HPDE6-E6E7 (cell line): ENCODE measurements around the gene ALAS2.
"Not testable (repeated sequence)": the region's sequence is repeated elsewhere in the genome, so short reads cannot be mapped to it uniquely, and the experiment has no call there.

Source experiments
- DNase-seq: peaks from one replicate; pipeline ENCODE4 v3.0.0; 2011; ENCODE audit warnings: missing footprints; ENCODE audit errors: extremely low spot score

The ALAS2 gene

DNA sequence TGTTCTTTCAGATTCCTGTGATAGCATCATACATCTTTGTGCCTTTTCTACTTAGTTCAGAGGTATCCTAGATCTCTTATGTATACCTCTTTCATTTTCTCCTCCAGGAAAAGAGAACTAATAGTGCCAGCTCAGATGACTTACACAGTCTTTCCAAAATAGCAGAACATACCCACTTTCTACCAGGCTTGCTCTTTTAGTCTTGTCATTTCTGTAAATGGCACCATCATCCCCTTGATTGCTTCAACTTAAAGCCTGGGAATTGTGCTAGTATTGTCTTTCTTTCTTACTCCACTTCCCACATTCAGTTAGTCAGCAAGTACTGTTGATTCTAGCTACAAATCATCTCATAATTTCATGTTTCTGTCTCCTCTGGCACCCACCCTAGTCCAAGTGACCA, 25.5 kb downstream of the ALAS2 start:
- no peak for DNase-seq

DNA sequence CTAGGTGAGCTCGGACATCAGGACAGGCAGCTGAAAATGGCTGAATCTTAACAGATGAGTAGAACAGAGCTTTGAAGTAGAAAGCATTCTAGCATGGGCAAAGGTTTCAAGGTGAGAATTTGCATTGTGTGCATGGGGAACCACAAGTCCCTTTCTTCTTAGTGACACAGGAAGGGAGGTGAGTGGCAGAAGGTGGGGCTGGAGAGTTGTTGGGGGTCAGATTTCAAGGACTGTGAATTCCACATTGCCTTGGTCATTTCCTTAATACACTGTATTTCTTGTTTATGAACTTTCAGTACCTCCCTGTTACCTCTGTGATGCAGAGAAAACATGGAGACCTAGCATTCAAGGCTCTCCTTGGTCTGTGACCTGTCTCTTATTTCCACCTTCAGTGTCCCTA, 26.5 kb downstream of the ALAS2 start:
- DNase-seq: no peak

DNA sequence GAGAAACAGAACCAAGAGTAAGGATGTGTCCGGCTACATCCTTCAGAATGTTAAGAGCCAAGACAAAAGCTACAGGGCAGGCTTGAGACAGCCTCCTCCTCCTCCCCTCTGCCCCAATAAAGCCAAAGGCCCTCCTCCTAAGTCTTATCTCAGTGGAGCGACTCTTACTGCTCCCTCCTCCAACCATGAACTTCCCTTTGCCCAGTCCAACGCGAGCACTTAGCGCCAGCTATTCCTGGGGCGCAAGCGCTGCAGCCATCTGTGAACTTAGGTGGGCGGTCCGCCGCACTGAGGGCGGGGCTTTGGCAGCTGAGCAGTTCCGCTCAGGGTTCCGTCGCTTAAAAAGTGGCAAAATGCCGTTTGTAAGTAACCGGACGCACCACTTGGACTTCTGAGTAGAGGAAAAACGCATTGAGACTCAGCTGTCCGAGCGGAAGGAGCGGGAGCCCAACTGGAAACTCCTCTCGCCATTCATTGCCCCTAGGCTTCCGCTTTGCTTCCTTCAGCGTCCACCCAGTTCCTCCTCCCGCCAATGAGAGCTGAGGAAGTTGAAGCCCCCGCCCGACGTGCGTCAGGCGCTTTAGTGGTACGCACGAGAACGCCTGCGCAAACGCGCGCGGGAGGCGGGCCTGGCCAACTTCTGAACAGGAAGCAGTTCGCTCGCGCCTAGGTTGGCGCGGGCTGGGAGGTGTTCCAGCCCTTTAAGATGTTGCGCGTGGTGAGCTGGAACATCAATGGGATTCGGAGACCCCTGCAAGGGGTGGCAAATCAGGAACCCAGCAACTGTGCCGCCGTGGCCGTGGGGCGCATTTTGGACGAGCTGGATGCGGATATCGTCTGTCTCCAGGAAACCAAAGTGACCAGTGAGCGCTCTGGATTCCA, 30.8 kb downstream of the ALAS2 start, which contains the start of gene APEX2:
Gene APEX2, plus strand, starts transcription at position 647 of the 882 bp plus-strand sequence. Its CDS starts 60 bp downstream, at position 707.
- peak; percentile 66 for DNase-seq

DNA sequence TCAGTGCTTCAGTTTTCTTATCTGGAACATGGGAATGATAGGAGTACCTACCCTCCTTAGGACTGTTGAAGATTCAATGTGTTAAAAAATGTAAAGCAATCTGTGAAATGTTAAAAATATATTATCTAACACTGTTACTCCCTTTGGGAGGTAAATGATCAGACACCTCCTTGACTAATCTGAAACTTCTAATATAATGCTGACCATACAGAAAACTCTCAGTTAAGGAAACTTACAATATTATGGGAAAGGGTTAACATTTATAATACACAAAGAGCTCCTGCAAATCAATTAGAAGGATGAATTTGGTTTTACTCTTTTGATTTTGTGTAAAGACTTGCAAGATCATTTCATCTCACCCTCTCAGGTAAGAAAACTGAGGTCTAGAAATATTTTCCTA, 35.2 kb downstream of the ALAS2 start:
- no peak for DNase-seq

DNA sequence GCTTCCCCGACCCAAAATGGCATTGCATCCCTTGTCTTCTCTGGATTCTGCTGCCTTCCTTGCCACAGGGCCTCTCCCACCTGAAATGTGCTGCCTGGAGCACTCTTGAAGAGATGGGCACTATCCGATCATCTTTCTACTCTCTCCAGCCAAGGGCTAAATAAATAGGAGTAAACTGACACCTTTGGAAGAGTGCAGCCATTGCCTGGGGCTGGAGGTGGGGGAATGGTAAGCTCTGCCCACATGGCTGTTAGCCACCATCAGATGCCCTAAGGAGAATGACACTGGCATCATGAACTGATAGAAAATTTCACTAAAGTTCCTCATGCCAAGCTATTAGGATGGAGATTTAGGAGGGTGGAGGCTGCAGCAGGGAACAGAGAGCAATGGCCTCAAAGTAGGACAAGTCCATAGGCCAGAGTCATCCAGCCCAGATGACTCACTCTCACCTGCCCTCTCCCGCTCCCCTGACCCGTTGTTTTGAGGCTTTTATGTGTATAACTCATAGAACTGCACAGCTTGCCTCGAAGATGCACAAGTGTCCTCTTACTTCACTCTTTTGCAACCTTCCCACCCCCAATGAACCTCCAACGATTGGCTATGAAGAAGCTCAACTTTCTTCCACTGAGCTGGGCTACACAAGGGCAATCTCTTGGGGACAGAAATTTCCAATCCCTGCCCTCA, 36.0 kb downstream of the ALAS2 start:
- no peak for DNase-seq

DNA sequence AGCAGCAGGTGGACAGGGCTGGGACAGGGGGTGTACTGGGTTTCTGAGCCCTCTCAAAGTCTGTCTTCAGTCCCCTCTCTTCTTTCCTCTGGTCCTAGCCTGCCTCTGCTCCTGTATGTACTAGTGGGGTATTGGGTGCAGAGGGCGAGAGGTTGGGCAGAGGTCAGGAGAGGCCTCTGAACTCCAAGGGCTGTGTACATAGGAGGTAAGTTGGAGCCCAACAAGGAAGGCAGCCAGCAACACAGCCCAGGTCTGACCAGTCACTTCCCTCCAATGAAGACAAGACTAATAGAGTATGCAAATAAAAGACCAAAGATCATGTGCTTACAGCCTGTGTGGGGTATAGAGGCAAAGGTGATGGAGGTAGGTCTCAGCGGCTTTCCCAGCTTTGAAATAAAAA, 36.7 kb downstream of the ALAS2 start, which contains the start of gene PFKFB1:
Gene PFKFB1, minus strand, starts transcription at position 90 of the 400 bp plus-strand sequence. CDS start 181 bp downstream, outside the sequence.
- no peak for DNase-seq

DNA sequence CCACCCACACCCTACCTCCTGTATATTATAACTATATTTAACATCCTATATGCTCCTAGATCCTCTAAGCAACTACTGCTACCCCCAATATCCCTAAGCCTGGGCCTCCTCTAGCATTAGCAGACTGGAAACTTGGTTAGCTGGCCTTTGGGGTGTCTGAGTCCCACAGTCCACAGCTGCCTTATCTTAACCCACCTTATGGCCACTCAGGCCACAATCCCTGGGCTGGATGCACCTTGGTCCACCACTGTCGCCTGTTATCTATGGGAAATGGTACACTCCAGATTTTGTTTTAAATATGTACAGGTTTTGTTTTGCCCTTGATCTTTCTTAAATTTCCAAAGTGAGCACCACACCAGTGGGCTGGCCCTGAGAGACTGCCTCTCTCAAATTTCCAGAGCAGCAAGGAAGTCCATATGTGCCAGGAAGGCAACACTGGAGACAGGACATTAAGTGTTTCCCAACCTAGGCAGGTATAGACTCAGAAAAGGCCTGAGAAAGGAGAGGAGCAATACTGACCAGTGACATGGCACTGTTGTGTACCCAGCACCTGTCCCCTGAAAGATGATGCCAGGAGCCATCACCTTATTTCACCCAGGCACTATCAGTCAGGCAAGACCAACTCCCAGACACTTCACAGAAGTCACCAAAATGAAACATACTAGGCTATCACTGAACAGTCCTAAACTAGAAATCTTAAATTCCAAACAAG, 37.7 kb downstream of the ALAS2 start:
- no peak for DNase-seq

DNA sequence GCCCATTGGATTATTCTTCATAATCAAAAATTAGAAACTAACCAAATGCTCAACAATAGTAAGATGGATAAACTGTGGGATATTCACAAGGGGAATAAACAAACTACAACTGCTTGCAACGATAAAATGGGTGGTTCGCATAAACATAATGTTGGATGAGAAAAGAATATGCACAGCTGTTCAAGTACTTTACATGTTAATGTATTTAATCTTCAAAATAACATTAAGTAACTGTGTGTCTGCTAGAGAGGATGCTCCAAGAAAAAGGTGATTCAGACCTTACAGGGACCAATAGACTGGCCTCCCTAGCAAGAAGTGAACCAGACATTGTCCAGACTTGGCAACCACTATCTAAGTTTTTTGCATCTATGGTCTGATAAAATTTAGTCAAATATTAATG, 39.1 kb downstream of the ALAS2 start:
- DNase-seq: no peak

DNA sequence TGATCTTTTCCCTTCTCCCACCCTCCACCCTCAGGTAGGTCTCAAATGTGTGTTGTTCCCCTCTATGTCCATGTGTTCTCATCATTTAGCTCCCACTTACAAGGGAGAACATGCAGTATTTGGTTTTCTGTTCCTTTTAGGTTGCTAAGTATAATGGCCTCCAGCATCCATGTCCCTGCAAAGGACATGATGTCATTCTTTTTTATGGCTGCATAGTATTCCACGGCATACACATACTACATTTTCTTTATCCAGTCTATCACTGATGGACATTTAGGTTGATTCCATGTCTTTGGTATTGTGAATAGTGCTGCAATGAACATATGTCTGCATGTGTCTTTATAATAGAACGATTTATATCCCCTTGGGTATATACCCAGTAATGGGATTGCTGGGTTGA, 47.5 kb downstream of the ALAS2 start:
- DNase-seq: not testable (repeated sequence)

DNA sequence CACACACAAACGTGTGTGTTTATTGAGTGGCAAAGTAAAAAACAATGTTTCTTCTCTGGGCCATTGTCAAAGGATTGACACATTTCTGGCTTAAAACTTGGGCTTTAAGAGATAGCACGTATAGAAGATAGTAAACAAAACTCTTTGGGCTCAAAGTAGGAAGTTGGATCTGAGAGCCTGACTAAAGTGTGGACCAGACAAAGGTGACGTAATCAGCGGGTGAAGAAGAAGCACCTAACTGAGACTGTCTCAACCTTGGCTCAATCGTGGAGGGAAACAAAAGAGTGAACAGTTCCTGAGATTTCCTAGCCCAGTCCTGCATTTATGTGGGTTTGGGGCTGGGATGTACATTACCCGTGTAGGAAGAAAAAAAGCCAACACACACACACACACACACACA, 50.4 kb downstream of the ALAS2 start:
- DNase-seq: no peak

DNA sequence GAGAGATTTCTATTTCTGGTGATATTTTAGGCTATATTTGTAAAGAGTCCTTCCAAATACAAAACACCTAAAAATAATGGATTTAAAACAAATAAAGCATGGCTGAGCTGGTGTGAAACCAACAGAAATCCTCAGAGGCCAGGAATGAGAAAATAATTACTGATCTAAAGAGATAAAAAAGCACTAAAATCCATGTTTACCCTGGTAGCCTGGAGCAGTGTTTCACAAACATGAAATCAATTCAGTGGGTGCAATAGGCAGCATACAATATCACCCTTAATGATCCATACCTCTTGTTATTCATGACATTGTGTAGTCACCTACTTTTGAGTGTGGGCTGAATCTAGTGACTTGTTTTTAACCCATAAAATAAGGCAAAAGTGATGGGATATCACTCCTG, 51.3 kb downstream of the ALAS2 start:
- no peak for DNase-seq

DNA sequence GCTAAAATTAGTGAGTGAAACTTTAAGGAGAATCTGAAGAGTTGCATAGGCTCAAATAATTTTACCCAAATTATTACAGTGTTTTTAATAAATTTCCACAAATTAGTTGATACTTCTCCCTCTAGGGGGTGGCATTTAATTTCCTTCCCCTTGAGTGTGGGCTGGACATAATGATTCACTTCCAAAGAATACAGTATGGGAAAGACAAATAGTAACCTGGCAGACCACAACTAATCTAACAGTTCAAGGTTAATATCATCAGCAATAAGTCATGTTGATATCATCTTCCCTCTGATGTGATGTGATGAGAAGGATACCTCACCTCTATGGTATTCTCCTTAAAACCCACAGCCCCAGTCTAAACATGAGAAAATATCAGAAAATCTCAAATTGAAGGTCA, 52.3 kb downstream of the ALAS2 start:
- DNase-seq: no peak

DNA sequence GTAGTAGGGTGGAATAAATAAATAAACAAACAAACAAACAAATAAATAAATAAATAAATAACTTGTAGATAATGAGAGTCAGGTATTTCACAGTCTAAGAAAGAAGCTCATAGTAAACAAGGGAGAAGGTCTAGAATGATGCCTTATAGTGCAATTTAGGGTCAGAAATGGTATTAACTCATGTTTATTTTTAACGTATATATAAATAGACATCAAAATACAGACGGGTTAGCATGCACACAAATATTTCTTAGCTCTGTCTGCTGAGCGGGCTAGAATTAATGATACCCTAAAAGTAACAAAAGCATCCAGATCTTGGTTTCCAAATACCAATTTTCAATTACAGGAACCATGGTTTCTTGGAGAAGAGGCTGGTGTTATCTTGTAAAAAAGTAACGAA, 53.4 kb downstream of the ALAS2 start:
- DNase-seq: no peak

DNA sequence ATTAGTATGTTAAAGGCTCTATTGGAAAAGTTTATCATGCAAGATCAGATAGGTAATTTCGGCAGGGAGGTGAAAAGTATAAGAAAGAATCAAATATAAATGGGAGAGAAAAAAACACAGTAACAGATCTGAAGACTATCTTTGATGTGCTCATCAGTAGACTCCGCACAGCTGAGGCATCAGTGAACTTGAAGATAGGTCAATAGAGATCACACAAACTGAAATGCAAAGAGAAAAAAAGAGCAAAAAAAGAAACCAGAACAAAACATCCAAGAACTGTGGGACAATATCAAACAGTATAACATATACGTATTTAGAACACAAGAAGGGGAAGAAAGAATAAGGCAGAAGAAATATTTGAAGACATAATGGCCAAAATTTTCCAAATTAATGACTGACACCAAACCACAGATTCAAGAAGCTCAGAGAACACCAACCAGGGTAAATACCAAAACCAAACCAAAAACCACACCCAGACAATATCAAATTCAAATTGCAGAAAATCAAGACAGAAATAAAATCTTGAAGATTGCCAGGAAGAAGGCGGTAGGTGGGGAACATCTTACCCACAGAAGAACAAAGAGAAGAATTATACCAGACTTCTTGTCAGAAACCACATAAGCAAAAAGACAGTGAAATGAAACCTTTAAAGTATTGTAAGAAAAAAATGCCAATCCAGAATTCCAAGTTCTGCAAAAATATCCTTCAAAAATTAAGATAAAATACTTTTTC, 65.8 kb downstream of the ALAS2 start:
- no peak for DNase-seq

DNA sequence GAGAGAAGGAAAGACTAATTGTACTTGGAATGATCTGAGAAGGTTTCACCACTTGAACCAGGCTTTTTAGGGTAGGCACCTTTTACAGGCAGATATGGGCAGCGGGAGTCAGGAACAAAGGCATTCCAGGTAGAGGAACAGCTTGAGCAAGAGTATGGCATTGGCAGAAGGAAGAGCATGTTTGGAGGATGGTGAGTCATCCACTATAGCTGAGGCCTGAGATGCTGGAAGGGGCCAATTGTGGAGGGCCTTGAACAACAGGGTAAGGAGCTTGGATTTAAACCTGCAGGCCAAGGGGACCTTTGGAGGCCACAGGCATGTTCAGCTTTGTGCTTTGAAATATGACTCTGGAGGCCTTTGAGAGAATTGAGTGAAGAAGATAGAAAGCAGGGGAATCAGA, 69.0 kb downstream of the ALAS2 start:
- DNase-seq: no peak
